MCF 10A (cell line): Measurements from ENCODE around the gene FAAH. TPM values are rescaled to one million over a fixed set of nuclear protein-coding genes. Genes with fewer than 3 reads are reported as not detected.
A peak's percentile ranks its signal among the peaks of the same experiment; 100 is the strongest.

Experiments used
- BruUV-seq: library from RNA; stranded (reverse); fragments of 400-500 nt; replicated peaks from 2 replicates; lab custom pipeline; 2021; lab: Mats Ljungman, UMichigan
- CTCF ChIA-PET: fragments of 300-600 bp; sonication (Branson Sonifier 250); formaldehyde crosslinking; extraction: SDS; loops from one replicate; lab custom pipeline; 2021; ENCODE audit warnings: antibody characterized with exemption, inconsistent platforms; lab: Yijun Ruan, JAX
- POLR2A ChIA-PET: fragments of 300-600, 350-650 bp; sonication (Branson Sonifier 250); formaldehyde crosslinking; extraction: SDS; loops from one replicate; lab custom pipeline; 2020; ENCODE audit warnings: antibody characterized with exemption, inconsistent platforms; lab: Yijun Ruan, JAX
- DNase-seq: peaks from one replicate; pipeline ENCODE4 v3.0.0-alpha.2; 2018; ENCODE audit not compliant: unreplicated experiment
- H3K27ac Mint-ChIP-seq: one replicate; pipeline ENCODE4 v1.8.0; 2022; ENCODE audit warnings: mild to moderate bottlenecking, low read depth, mixed read lengths; ENCODE audit not compliant: unreplicated experiment
- H3K27me3 Mint-ChIP-seq: one replicate; pipeline ENCODE4 v1.8.0; 2022; ENCODE audit warnings: mixed read lengths; ENCODE audit not compliant: insufficient read depth, unreplicated experiment
- H3K36me3 Mint-ChIP-seq: one replicate; pipeline ENCODE4 v1.8.0; 2022; ENCODE audit warnings: mild to moderate bottlenecking, moderate library complexity, mixed read lengths; ENCODE audit not compliant: insufficient read depth, unreplicated experiment
- H3K4me1 Mint-ChIP-seq: one replicate; pipeline ENCODE4 v1.8.0; 2022; ENCODE audit warnings: mixed read lengths; ENCODE audit not compliant: insufficient read depth, unreplicated experiment
- H3K4me3 Mint-ChIP-seq: one replicate; pipeline ENCODE4 v1.8.0; 2022; ENCODE audit warnings: mild to moderate bottlenecking, moderate library complexity, mixed read lengths; ENCODE audit not compliant: unreplicated experiment
- H3K9me3 Mint-ChIP-seq: one replicate; pipeline ENCODE4 v1.8.0; 2022; ENCODE audit warnings: mixed read lengths; ENCODE audit not compliant: unreplicated experiment
- CTCF ChIP-seq: fragments of 200-600 bp; IDR thresholded peaks from one replicate; pipeline ENCODE4 v1.8.0; 2022; ENCODE audit warnings: antibody characterized with exemption, mild to moderate bottlenecking; ENCODE audit not compliant: unreplicated experiment
- intact Hi-C: fragments of 100-400 bp; cut with micrococcal nuclease; formaldehyde crosslinking; loops from 2 replicates; pipeline ENCODE4 v1.14.1; 2022
- total RNA-seq: library from RNA; stranded (reverse); gene quantifications from 2 replicates; pipeline ENCODE4 v1.2.3, GENCODE V29; 2022

FAAH gene
- total RNA-seq, 1 experiment from 2014 or later = 19.3 TPM

GRCh38 chr1:46399307-46399706 is 5.2 kb downstream of the FAAH start:
- ChIA-PET POLR2A (no interaction called here), CTCF (no interaction called here)
- no peak for TF ChIP-seq CTCF
- no peak overlapping the region for H3K27ac Mint-ChIP-seq
- no peaks in the 10 kb centered on the region for H3K9me3 Mint-ChIP-seq
- H3K4me3 Mint-ChIP-seq = no peak overlapping the region
- DNase-seq = no peak
- intact Hi-C loops = no loop called here
- no peaks in the 10 kb centered on the region for H3K27me3 Mint-ChIP-seq
- H3K4me1 Mint-ChIP-seq = peaks cover 20% of the 10 kb centered on the region
- BruUV-seq = no TSS peak
- H3K36me3 Mint-ChIP-seq = no peaks in the 10 kb centered on the region

- Mint-ChIP-seq H3K9me3 (no peaks in the 10 kb centered on the region), H3K4me3 (no peak overlapping the region), H3K27ac (no peak overlapping the region), H3K36me3 (no peaks in the 10 kb centered on the region), H3K4me1 (peaks cover 11% of the 10 kb centered on the region), H3K27me3 (no peaks in the 10 kb centered on the region)
- DNase-seq = no peak
- intact Hi-C loops = loop anchor here (10.0 kb wide), 1 partner anchor 324 kb away; no protein-coding TSS in a partner anchor
- ChIA-PET CTCF (interaction anchor here (0.6 kb wide), 1 partner anchor 275 kb away, joined by 5 read pairs; no protein-coding TSS in a partner anchor), POLR2A (no interaction called here)
- no TSS peak for BruUV-seq
- no peak for TF ChIP-seq CTCF
Measured at GRCh38 chr1:46400421-46400820, 6.3 kb downstream of the FAAH start.

- intact Hi-C loops = loop anchor here (10.0 kb wide), 1 partner anchor 323 kb away; no protein-coding TSS in a partner anchor
- ChIA-PET POLR2A (interaction anchor here (0.6 to 1.9 kb wide), 9 partner anchors 21 to 316 kb away, joined by 3 to 11 read pairs (median 3); partner anchors contain the start of genes LRRC41 and UQCRH), CTCF (interaction anchor here (0.6 to 1.0 kb wide), 2 partner anchors 99 to 324 kb away, joined by 4 to 5 read pairs; no protein-coding TSS in a partner anchor)
- no TSS peak for BruUV-seq
- peak; percentile 43 for DNase-seq
- Mint-ChIP-seq H3K27me3 (no peaks in the 10 kb centered on the region), H3K4me3 (no peak overlapping the region), H3K9me3 (no peaks in the 10 kb centered on the region), H3K36me3 (no peaks in the 10 kb centered on the region), H3K4me1 (peaks cover 7% of the 10 kb centered on the region), H3K27ac (no peak overlapping the region)
- TF ChIP-seq CTCF = no peak
Measured at GRCh38 chr1:46401154-46401913, 7.2 kb downstream of the FAAH start.

- no TSS peak for BruUV-seq
- intact Hi-C loops = loop anchor here (1.0 to 10.0 kb wide), 2 partner anchors 8 to 323 kb away; partner anchors contain the start of gene FAAH
- ChIA-PET POLR2A (interaction anchor here (0.6 to 1.9 kb wide), 14 partner anchors 8 to 315 kb away, joined by 3 to 11 read pairs (median 4); partner anchors contain the start of genes FAAH, LRRC41 and UQCRH), CTCF (interaction anchor here (0.6 to 1.2 kb wide), 10 partner anchors 28 to 1272 kb away, joined by 3 to 5 read pairs (median 4); no protein-coding TSS in a partner anchor)
- Mint-ChIP-seq H3K27me3 (no peaks in the 10 kb centered on the region), H3K4me3 (peak overlapping the region; percentile 23), H3K4me1 (peaks cover 7% of the 10 kb centered on the region), H3K27ac (no peak overlapping the region), H3K36me3 (no peaks in the 10 kb centered on the region), H3K9me3 (no peaks in the 10 kb centered on the region)
- TF ChIP-seq CTCF = no peak
- peak; percentile 97 for DNase-seq
Measured at GRCh38 chr1:46401964-46402626, 8.0 kb downstream of the FAAH start.
